K562 treated with DMSO at 1 percent for 48 hours (cell line): ENCODE data around the gene FBXL19. TPM values are rescaled to one million over a fixed set of nuclear protein-coding genes. Genes with fewer than 3 reads are reported as not detected.

Experiments used
- total RNA-seq: library from RNA; unstranded; fragments of 300-600 nt; gene quantifications from 2 replicates; pipeline ENCODE4 v1.2.3, GENCODE V29; 2022; ENCODE audit warnings: low replicate concordance; ENCODE audit errors: extremely low read depth

The FBXL19 gene, protein sequence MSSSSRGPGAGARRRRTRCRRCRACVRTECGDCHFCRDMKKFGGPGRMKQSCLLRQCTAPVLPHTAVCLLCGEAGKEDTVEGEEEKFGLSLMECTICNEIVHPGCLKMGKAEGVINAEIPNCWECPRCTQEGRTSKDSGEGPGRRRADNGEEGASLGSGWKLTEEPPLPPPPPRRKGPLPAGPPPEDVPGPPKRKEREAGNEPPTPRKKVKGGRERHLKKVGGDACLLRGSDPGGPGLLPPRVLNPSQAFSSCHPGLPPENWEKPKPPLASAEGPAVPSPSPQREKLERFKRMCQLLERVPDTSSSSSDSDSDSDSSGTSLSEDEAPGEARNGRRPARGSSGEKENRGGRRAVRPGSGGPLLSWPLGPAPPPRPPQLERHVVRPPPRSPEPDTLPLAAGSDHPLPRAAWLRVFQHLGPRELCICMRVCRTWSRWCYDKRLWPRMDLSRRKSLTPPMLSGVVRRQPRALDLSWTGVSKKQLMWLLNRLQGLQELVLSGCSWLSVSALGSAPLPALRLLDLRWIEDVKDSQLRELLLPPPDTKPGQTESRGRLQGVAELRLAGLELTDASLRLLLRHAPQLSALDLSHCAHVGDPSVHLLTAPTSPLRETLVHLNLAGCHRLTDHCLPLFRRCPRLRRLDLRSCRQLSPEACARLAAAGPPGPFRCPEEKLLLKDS
- total RNA-seq: not detected in 2 replicates

DNA sequence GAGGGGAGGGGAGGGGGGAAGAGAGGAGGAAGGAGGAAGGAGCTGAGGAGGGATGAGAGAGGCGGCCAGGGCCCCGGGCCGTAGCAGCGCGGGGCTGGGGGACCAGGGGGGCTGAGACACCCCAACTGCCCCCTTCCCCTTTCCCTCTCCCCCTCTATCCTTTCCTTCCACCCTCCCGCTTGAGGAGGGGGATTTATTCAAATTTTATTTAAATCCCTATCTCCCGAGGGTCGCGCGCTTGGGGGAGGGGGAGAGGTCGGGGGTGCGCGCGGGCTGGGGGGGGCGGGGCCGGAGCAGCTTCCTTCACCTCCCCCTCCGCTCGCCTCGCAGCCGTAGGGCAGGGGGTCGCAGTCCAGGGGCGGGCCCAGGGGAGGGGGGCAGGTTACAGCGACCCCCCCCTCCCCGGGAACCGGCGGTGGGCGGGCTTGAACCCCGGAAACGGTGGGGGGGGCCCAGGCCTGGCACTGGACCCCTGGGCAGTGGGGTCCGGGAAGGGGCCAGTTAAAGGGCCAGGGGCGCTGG, at the start of gene FBXL19:
TSS of gene FBXL19 (plus strand) at position 19 of the 522 bp plus-strand sequence. CDS start 2,183 bp downstream, outside the sequence.

DNA sequence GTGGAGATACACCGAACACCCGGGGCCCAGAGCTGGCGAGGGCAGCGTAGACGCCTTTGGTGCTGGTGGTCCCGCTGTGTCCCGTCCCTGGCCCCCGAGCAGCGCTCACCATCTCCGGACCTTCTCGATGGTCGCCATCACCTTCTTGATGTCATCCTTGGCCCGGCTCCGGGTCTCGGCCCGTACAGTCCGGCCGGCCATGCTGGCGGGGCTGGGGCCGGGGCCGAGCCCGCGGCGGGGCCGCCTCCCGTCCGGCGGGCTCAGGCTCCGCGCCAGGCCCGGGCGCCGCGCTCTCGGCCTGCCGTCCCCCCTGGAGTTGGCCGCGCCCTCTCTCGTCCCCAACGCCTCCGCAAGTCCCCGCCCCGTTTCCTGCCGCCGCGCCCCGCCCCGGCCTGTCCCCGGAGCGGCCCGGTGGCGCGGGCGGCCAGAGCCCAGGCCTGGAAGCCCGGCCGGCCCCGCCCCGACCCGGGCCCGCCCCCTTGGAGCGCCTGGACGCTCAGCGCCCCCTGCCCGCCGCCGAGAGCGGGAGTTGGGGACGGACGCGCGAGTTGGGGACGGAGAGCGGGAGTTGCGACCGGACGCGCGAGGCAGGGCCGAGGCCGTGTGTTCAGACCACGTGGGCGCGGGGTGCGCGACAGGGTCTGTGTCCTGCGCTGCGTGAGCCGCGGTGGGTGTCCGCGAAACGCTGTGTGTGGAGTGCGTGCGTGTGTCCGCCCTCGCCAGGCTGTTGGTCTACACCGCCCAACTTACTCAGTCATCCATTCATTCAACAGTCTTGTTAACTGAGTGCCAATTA, 29.4 kb upstream of the FBXL19 start, which contains the start of gene BCL7C:
TSS of gene BCL7C (minus strand) at position 334 of the 796 bp plus-strand sequence. CDS start at position 201, 133 bp downstream.

DNA sequence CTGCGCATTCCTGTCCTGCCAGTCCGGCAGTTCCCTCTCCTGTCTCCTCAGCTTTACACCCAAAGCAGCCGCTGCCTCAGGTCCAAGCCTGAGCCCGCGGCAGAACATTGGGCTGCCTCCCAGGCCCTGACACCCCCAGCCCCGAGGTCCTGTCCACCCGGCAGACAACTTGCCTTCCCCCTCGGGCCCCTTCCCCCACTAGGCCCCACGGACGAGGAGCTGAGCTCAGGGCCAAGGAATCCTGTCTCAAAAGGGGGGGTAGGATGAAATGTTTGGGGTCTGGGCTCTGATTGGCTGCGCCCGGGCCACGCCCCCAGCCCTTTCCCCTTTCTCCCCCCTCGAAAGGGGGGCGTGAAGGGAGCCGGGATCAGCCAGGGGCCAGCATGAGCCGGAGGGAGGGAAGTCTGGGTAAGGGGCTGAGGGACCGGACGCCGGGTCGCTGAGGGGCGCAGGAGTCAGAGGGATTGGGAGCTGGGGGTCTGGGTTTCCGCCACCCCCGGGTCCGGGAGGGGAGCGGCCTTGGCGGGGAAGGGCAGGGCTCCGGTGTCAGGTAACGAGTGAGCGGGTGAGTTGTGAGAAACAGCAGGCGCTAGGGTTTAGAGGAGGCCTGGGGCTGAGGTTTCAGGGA, 27.0 kb upstream of the FBXL19 start, which contains the start of gene CTF1:
TSS of gene CTF1 (plus strand) at position 354 of the 628 bp plus-strand sequence. CDS start at position 384, 30 bp downstream.

DNA sequence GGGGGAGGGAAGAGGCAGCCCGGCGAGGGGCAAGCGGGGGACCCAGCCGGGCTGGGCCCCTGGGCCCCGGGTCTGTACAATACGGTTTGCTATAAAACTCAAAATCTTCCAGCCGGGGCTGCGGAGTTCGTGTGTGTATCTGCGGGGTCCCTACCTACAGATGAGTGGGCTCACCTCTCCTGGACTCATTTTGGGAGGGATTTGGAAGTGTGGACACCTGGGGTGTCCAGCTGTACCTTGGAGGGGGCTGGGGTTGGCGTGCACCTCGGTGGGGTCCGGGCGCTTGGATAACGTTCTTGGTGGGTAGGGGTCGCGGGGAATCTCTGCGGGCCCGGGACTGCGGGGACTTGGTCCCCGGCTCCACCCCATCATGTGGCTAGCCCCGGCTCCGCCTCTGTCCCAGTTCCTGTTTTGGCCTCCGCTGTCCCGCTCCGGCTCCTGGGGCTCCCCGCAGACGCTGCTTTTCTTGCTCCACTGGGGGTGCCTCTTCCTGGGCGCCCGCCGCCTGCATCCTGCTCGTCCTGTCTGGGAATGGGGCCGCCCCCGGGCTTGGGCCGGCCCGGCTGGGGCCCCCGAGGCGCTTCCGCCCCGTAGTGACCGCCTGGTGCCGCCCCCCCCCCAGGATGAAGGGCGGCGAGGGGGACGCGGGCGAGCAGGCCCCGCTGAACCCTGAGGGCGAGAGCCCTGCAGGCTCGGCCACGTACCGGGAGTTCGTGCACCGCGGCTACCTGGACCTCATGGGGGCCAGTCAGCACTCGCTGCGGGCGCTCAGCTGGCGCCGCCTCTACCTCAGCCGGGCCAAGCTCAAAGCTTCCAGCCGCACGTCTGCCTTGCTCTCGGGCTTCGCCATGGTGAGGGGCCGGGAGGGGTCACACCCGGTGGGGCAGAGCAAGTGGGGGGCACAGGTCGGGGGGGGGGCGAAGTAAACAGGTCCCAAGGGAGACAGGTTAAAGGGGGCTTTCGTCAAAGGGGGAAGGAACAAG, 25.6 kb downstream of the FBXL19 start, which contains the start of gene ORAI3:
TSS of gene ORAI3 (plus strand) at position 402 of the 983 bp plus-strand sequence. CDS start at position 624, 222 bp downstream.

DNA sequence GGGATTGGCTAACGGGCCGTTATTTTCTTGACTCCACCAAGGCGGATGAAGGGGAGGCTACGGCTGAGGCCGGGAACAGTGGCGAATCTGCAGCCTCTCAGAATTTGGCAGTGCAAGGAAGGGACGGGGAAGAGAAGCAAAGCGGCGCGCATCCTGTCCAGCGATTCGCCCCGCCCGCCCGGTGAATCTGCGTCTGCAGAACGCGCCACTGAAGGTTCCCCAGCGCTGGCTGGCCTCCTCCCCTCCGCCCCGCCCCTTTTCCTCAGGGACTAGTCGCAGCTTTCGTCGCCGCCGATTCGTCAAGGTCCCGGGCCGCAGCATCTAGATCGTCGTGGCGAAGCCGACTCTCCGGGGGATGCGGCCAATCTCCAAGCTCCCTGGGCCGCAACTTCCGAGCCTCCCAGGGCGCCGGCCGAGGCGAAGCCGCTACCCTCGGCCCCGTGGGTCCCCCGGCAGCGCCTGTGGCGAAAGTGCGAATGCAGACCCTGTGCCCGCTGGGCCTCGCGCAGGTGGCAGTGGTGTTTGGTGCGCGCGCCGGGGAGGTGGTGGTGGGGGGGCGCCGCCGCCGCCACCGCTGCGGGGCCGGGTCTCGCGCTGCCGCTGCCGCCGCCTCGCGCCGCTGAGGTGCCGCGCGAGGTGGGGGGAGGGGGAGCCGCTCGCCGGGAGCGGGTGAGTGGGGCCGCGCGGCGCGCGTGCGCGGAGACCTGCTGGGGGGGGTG, 34.2 kb downstream of the FBXL19 start, which contains the start of gene SETD1A:
TSS of gene SETD1A (plus strand) at position 299 of the 719 bp plus-strand sequence. CDS start 978 bp downstream, outside the sequence.

DNA sequence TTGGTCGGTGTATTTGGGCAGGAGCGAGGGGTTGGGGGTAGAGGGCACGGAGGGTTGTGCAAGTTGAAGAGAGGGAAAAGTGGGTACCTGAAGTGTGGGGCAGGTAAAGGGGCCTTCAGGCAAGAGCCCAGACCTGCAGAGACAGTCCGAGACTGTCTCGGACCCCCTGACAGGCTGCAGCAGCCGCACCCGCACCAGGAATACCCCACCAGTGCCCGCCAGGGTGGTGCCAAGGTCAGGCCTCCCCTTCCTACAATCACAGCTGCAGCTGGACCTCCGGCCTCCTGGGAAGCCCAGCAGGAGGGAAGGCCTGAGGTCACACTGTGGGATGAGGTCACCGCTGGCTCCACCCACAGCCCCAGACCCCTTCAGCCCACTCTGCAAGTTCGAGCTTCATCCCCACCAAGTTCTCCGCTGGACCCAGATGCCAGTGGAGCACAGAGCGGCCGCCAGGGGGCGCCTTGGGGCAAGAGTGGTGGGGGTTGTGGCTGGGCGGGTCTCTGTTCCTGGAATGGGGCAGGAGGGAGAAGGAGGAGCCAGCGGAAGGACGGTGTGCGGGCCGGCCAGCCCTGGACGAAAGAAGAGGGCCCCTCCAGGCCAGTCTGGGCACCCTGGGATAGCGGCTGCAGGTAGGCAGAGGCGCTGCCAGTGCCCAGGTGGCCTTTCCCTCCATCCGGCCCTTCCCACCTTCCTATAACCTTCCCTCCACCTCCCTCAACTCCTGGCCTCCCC, 61.5 kb downstream of the FBXL19 start, which contains the start of gene HSD3B7:
TSS of gene HSD3B7 (plus strand) at position 539 of the 732 bp plus-strand sequence. CDS start 452 bp downstream, outside the sequence.

Other genes starting within 250 kb of the FBXL19 start
- gene SRCAP, start 224.4 kb upstream of the FBXL19 start, total RNA-seq: not detected in 2 replicates
- not detected in 2 replicates for gene PHKG2, start 175.1 kb upstream of the FBXL19 start, total RNA-seq
- gene CFAP119, start 161.5 kb upstream of the FBXL19 start, total RNA-seq: not detected in 2 replicates
- not detected in 2 replicates for gene RNF40, start 161.2 kb upstream of the FBXL19 start, total RNA-seq
- gene ZNF629, start 136.4 kb upstream of the FBXL19 start, total RNA-seq: not detected in 2 replicates
- not detected in 2 replicates for gene BCL7C, start 29.5 kb upstream of the FBXL19 start, total RNA-seq
- gene CTF1, start 27.0 kb upstream of the FBXL19 start, total RNA-seq: not detected in 2 replicates
- gene ORAI3, start 25.5 kb downstream of the FBXL19 start, total RNA-seq: not detected in 2 replicates
- not detected in 2 replicates for gene SETD1A, start 34.2 kb downstream of the FBXL19 start, total RNA-seq
- not detected in 2 replicates for gene HSD3B7, start 61.6 kb downstream of the FBXL19 start, total RNA-seq
- gene STX1B, start 87.1 kb downstream of the FBXL19 start, total RNA-seq: not detected in 2 replicates
- gene STX4, start 110.0 kb downstream of the FBXL19 start, total RNA-seq: not detected in 2 replicates
- gene ZNF668, start 150.7 kb downstream of the FBXL19 start, total RNA-seq: not detected in 2 replicates
- not detected in 2 replicates for gene ZNF646, start 150.8 kb downstream of the FBXL19 start, total RNA-seq
- gene PRSS53, start 165.4 kb downstream of the FBXL19 start, total RNA-seq: not detected in 2 replicates
- not detected in 2 replicates for gene VKORC1, start 171.2 kb downstream of the FBXL19 start, total RNA-seq
- not detected in 2 replicates for gene BCKDK, start 184.8 kb downstream of the FBXL19 start, total RNA-seq
- gene KAT8, start 194.1 kb downstream of the FBXL19 start, total RNA-seq: not detected in 2 replicates
- gene PRSS8, start 212.2 kb downstream of the FBXL19 start, total RNA-seq: not detected in 2 replicates
- not detected in 2 replicates for gene PRSS36, start 226.5 kb downstream of the FBXL19 start, total RNA-seq